Fibroblast of lung (primary cell): ENCODE data around the gene C16orf82. TPM values are rescaled to one million over a fixed set of nuclear protein-coding genes. Genes with fewer than 3 reads are reported as not detected.

Source experiments
- DNase-seq, 2 donors: peaks; one replicate each; pipeline versions ENCODE4 v3.0.0 to v3.0.0-alpha.2; 2010; ENCODE audit warnings: low read depth in 2 of 2
- H2AFZ ChIP-seq: 2 replicates; pipeline ENCODE4 v1.5.1; 2012; ENCODE audit warnings: low read length, control low read depth, inconsistent platforms
- H3K27ac ChIP-seq: 2 replicates; pipeline ENCODE4 v1.5.1; 2011; ENCODE audit warnings: low read length, control low read depth; ENCODE audit not compliant: insufficient read depth
- H3K27me3 ChIP-seq: 2 replicates; pipeline ENCODE4 v1.5.1; 2011; ENCODE audit warnings: mild to moderate bottlenecking, low read length; ENCODE audit not compliant: control insufficient read depth, insufficient read depth
- H3K36me3 ChIP-seq: 2 replicates; pipeline ENCODE4 v1.5.1; 2011; ENCODE audit warnings: low read length; ENCODE audit not compliant: control insufficient read depth, insufficient read depth
- H3K4me1 ChIP-seq: 2 replicates; pipeline ENCODE4 v1.5.1; 2011; ENCODE audit warnings: low read length; ENCODE audit not compliant: control insufficient read depth, insufficient read depth; ENCODE audit errors: extremely low read depth
- H3K4me2 ChIP-seq: 2 replicates; pipeline ENCODE4 v1.5.1; 2011; ENCODE audit warnings: low read length, control low read depth; ENCODE audit not compliant: insufficient read depth; ENCODE audit errors: extremely low read depth
- H3K4me3 ChIP-seq, 4 experiments: fragments of 200-600 bp in 1 of 4; sonication (generic) in 1 of 4; replicated peaks in 1 of 4; 2 replicates each; pipeline ENCODE4 v1.5.1; 2011 to 2016; ENCODE audit warnings: low read length in 4 of 4, low read depth in 3 of 4, mild to moderate bottlenecking in 3 of 4, control low read depth in 2 of 4, inconsistent platforms in 1 of 4, mixed read lengths in 1 of 4; ENCODE audit not compliant: insufficient read depth in 1 of 4; ENCODE audit errors: control extremely low read depth in 1 of 4
- H3K79me2 ChIP-seq: 2 replicates; pipeline ENCODE4 v1.5.1; 2012; ENCODE audit warnings: mild to moderate bottlenecking, low read length, inconsistent platforms; ENCODE audit not compliant: control insufficient read depth, insufficient read depth
- H3K9ac ChIP-seq: 2 replicates; pipeline ENCODE4 v1.5.1; 2011; ENCODE audit warnings: mild to moderate bottlenecking, low read length, control low read depth; ENCODE audit not compliant: insufficient read depth
- H3K9me3 ChIP-seq: 2 replicates; pipeline ENCODE4 v1.5.1; 2012; ENCODE audit warnings: low read depth, low read length; ENCODE audit not compliant: control insufficient read depth, insufficient read depth
- H4K20me1 ChIP-seq: 2 replicates; pipeline ENCODE4 v1.5.1; 2011; ENCODE audit warnings: low read length; ENCODE audit not compliant: control insufficient read depth, insufficient read depth; ENCODE audit errors: extremely low read depth
- EZH2 ChIP-seq: IDR thresholded peaks from 2 replicates; pipeline ENCODE4 v1.5.1; 2012; ENCODE audit warnings: low read length, control low read depth, mild to moderate bottlenecking; ENCODE audit errors: missing control alignments
- polyA plus RNA-seq, 2 donors: library from polyadenylated mRNA; depleted of rRNA in 1 of 2; stranded (reverse) in 1 of 2; unstranded in 1 of 2; fragments of >200 nt; gene quantifications; 2 replicates each; pipeline ENCODE4 v1.2.1, GENCODE V29; 2011 to 2012; ENCODE audit warnings: missing spikeins in 1 of 2
- total RNA-seq: library from RNA; depleted of rRNA; stranded (reverse); fragments of >200 nt; gene quantifications from 2 replicates; pipeline ENCODE4 v1.2.1, GENCODE V29; 2014
- TF ChIP-seq, protein P1 (sequence below), 2 donors: IDR thresholded peaks in 1 of 2; conservative IDR thresholded peaks in 1 of 2; 1 replicate in 1 of 2; 2 replicates in 1 of 2; pipeline ENCODE4 v1.5.1; 2011 to 2012; ENCODE audit warnings: low read length in 2 of 2, control low read depth in 1 of 2, inconsistent platforms in 1 of 2, low read depth in 1 of 2, mild to moderate bottlenecking in 1 of 2

Gene C16orf82
- total and polyA plus RNA-seq, 2 donors (not counting 1 experiment from before 2014, with no cell fraction given): not detected

DNA sequence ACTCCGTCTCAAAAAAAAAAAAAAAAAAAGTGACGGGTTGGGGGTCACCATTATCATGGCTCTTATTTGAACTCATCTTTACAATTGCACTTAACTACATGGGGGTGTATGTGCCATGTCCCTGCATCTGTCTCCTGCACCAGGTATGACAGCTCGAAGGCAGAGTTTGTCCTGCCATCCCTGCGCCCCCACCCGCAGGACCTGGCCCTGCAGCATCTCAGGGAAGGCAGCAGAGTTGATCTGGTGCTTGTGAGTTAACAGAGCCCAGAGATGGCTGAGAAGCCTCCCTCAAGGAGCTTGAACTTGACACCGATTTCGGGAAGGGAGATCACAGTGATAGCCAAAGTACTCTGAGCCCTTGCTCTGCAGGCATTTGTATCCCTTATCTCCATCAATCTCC, 44.8 kb downstream of the C16orf82 start:
- DNase-seq: no peak
- no peaks in the 10 kb centered on the region for H3K36me3 ChIP-seq
- H3K4me3 ChIP-seq: no peak overlapping the region
- TF ChIP-seq, protein P1, sequence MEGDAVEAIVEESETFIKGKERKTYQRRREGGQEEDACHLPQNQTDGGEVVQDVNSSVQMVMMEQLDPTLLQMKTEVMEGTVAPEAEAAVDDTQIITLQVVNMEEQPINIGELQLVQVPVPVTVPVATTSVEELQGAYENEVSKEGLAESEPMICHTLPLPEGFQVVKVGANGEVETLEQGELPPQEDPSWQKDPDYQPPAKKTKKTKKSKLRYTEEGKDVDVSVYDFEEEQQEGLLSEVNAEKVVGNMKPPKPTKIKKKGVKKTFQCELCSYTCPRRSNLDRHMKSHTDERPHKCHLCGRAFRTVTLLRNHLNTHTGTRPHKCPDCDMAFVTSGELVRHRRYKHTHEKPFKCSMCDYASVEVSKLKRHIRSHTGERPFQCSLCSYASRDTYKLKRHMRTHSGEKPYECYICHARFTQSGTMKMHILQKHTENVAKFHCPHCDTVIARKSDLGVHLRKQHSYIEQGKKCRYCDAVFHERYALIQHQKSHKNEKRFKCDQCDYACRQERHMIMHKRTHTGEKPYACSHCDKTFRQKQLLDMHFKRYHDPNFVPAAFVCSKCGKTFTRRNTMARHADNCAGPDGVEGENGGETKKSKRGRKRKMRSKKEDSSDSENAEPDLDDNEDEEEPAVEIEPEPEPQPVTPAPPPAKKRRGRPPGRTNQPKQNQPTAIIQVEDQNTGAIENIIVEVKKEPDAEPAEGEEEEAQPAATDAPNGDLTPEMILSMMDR (conservative IDR thresholded peaks at IDR 0.05 in 1 of 2, IDR thresholded peaks at IDR 0.05 in 1 of 2; ENCODE audit: low read depth in 1 of 2, low read length in 2 of 2): no peak
- TF ChIP-seq EZH2: no peak
- H3K4me2 ChIP-seq: no peak overlapping the region
- H2AFZ ChIP-seq: no peak overlapping the region
- H3K79me2 ChIP-seq: no peaks in the 10 kb centered on the region
- no peaks in the 10 kb centered on the region for H3K9me3 ChIP-seq
- no peak overlapping the region for H3K9ac ChIP-seq
- no peak overlapping the region for H3K27ac ChIP-seq
- H3K4me1 ChIP-seq: peaks cover 5% of the 10 kb centered on the region
- no peaks in the 10 kb centered on the region for H3K27me3 ChIP-seq
- H4K20me1 ChIP-seq: no peaks in the 10 kb centered on the region

DNA sequence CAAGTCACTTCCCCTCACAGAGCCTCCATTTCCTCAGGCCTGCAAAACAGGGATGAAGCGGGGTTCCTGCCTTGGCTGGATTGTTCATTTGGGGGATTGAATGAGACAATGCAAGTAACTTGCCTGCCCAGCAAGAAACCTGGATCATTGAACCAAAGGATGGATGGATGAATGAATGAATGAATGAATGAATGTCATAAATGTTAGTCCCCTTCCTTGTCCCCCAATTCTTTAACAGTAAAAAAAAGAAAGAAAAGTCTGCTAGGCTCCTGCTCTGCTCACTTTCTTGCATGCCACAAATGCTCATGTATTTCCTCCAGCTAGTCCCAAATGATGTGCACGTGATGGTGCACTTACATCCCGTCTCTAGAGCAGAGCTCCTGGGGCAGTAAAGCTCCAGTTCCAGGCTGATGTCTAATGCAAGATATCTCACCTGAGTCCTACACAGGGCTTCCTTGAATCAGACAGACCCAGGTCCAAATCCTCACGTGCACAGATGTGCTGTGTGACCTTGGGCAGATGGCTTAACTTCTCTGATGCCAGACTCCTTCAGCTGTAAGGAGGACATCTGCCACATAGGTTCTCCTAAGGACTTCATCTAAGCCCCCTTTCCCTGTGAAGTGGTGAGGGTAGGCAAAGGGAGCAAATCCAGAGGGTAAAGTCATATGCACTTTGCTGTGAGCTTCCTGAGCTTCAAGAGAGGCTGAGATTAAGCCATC, 45.5 kb downstream of the C16orf82 start:
- no peak for DNase-seq

DNA sequence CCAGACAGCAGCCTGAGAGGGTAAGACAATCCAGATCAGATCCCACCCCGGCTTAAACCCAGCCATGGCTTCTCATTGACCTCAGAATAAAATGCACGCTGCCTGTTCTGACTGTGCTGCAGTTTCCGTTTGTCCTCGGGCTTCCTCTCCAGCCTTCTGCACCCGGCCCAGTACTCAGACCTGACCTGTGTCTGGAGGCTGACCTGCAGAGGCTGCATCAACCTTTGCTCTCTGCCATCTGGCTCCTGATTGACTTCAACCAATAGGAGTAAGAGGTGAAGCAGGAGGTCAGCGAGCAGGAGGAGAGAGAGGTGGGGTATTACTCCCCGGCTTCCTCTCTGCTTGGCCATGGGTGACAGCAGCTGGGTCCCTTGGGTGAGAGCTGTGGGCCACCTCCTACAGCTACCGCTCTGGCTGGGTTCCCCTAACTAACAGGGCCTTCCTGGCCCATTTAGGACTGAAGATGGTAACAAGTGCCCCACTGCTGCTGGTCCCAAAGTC, 46.7 kb downstream of the C16orf82 start:
- no peak for DNase-seq
- no peak overlapping the region for H2AFZ ChIP-seq

More for the DNA sequence above, 45.5 kb downstream of the C16orf82 start:
- Histone ChIP-seq H3K4me1 (peaks cover 5% of the 10 kb centered on the region), H3K27me3 (no peaks in the 10 kb centered on the region), H3K9ac (no peak overlapping the region), H2AFZ (no peak overlapping the region), H3K79me2 (no peaks in the 10 kb centered on the region), H4K20me1 (no peaks in the 10 kb centered on the region), H3K4me3 (no peak overlapping the region), H3K9me3 (no peaks in the 10 kb centered on the region), H3K4me2 (no peak overlapping the region), H3K27ac (no peak overlapping the region), H3K36me3 (no peaks in the 10 kb centered on the region)
- TF ChIP-seq, protein P1 (conservative IDR thresholded peaks at IDR 0.05 in 1 of 2, IDR thresholded peaks at IDR 0.05 in 1 of 2; ENCODE audit: low read depth in 1 of 2, low read length in 2 of 2): no peak
- no peak for TF ChIP-seq EZH2

More for the DNA sequence above, 46.7 kb downstream of the C16orf82 start:
- no peaks in the 10 kb centered on the region for H4K20me1 ChIP-seq
- H3K27me3 ChIP-seq: no peaks in the 10 kb centered on the region
- H3K9ac ChIP-seq: no peak overlapping the region
- TF ChIP-seq, protein P1 (conservative IDR thresholded peaks at IDR 0.05 in 1 of 2, IDR thresholded peaks at IDR 0.05 in 1 of 2; ENCODE audit: low read depth in 1 of 2, low read length in 2 of 2): no peak
- no peak for TF ChIP-seq EZH2
- H3K4me1 ChIP-seq: peaks cover 5% of the 10 kb centered on the region
- H3K79me2 ChIP-seq: no peaks in the 10 kb centered on the region
- no peaks in the 10 kb centered on the region for H3K36me3 ChIP-seq
- no peak overlapping the region for H3K4me3 ChIP-seq
- H3K9me3 ChIP-seq: no peaks in the 10 kb centered on the region
- H3K27ac ChIP-seq: no peak overlapping the region
- no peak overlapping the region for H3K4me2 ChIP-seq
